Measurements from ENCODE around the gene MYL7.

DNA sequence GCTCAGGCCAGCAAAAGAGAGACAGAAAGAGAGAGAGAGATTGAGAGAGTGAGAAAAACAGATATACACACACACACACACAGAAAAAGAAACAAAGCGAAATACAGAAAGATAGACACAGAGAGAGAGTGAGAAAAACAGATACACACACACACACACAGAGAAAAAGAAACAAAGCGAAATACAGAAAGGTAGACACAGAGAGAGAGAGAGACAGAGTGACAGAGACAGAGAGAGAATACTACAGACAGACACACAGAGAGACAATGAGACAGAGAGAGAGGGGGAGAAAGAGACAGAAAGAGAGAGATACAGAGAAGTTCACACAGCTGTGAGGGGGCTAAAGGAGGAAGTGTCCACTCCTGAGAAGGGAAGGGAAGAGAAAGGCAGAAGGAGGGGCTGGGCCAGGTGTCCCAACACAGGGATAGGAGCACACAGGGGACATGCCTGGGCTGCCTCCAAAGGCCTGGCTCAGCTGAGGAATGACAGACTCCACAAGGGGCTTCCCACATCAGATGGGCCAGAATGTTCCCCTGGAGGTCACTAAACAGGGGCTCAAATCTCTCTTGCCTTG is 43.8 kb upstream of the MYL7 start:
- TF ChIP-seq RFX5 (IDR thresholded peaks at IDR 0.05; ENCODE audit: low read length): no peak
- TF ChIP-seq, protein P1, sequence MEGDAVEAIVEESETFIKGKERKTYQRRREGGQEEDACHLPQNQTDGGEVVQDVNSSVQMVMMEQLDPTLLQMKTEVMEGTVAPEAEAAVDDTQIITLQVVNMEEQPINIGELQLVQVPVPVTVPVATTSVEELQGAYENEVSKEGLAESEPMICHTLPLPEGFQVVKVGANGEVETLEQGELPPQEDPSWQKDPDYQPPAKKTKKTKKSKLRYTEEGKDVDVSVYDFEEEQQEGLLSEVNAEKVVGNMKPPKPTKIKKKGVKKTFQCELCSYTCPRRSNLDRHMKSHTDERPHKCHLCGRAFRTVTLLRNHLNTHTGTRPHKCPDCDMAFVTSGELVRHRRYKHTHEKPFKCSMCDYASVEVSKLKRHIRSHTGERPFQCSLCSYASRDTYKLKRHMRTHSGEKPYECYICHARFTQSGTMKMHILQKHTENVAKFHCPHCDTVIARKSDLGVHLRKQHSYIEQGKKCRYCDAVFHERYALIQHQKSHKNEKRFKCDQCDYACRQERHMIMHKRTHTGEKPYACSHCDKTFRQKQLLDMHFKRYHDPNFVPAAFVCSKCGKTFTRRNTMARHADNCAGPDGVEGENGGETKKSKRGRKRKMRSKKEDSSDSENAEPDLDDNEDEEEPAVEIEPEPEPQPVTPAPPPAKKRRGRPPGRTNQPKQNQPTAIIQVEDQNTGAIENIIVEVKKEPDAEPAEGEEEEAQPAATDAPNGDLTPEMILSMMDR (IDR thresholded peaks at IDR 0.05): no peak
- TF ChIP-seq, protein P2, sequence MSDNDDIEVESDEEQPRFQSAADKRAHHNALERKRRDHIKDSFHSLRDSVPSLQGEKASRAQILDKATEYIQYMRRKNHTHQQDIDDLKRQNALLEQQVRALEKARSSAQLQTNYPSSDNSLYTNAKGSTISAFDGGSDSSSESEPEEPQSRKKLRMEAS (IDR thresholded peaks at IDR 0.05; ENCODE audit: low read depth): no peak
- no peak for TF ChIP-seq CHD2 (IDR thresholded peaks at IDR 0.05; ENCODE audit: low read length, partially characterized antibody)
- TF ChIP-seq POLR2AphosphoS5 (IDR thresholded peaks at IDR 0.05; ENCODE audit: low read depth, low read length): no peak
- no peak for TF ChIP-seq GABPA (IDR thresholded peaks at IDR 0.05; ENCODE audit: low read depth)
- TF ChIP-seq, protein P3, sequence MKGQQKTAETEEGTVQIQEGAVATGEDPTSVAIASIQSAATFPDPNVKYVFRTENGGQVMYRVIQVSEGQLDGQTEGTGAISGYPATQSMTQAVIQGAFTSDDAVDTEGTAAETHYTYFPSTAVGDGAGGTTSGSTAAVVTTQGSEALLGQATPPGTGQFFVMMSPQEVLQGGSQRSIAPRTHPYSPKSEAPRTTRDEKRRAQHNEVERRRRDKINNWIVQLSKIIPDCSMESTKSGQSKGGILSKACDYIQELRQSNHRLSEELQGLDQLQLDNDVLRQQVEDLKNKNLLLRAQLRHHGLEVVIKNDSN (IDR thresholded peaks at IDR 0.05; ENCODE audit: borderline replicate concordance, low read depth): no peak
- TF ChIP-seq NFIC (IDR thresholded peaks at IDR 0.05; ENCODE audit: borderline replicate concordance): no peak
- TF ChIP-seq, protein P4, sequence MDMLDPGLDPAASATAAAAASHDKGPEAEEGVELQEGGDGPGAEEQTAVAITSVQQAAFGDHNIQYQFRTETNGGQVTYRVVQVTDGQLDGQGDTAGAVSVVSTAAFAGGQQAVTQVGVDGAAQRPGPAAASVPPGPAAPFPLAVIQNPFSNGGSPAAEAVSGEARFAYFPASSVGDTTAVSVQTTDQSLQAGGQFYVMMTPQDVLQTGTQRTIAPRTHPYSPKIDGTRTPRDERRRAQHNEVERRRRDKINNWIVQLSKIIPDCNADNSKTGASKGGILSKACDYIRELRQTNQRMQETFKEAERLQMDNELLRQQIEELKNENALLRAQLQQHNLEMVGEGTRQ (IDR thresholded peaks at IDR 0.05; ENCODE audit: borderline replicate concordance, low read depth, low read length): no peak
- TF ChIP-seq EP300 (IDR thresholded peaks at IDR 0.05; ENCODE audit: borderline replicate concordance in 1 of 2, low read depth in 1 of 2, low read length in 1 of 2): no peak
- no peak for TF ChIP-seq JUND (IDR thresholded peaks at IDR 0.05)
- TF ChIP-seq SIN3A (IDR thresholded peaks at IDR 0.05; ENCODE audit: borderline replicate concordance, low read depth, low read length): no peak
- TF ChIP-seq GATA2 (CRISPR knock-in tag; IDR thresholded peaks at IDR 0.05): no peak
